Activated CD4-positive, alpha-beta memory T cell treated with anti-CD3 and anti-CD28 coated beads for 36 hours (primary cell): Measurements from ENCODE around the gene ASB16. TPM values are rescaled to one million over a fixed set of nuclear protein-coding genes. Genes with fewer than 3 reads are reported as not detected.
"Not testable (repeated sequence)": the region's sequence is repeated elsewhere in the genome, so short reads cannot be mapped to it uniquely, and the experiment has no call there.

Experiments used
- CTCF ChIA-PET: fragments of 350-600 bp; sonication (Branson Sonifier 250); formaldehyde crosslinking; loops from one replicate; lab custom pipeline; 2021; ENCODE audit warnings: antibody characterized with exemption, inconsistent platforms; lab: Charles Lee
- POLR2A ChIA-PET: fragments of 350-600 bp; sonication (Branson Sonifier 250); formaldehyde crosslinking; loops from one replicate; lab custom pipeline; 2021; ENCODE audit warnings: antibody characterized with exemption; lab: Charles Lee
- DNase-seq: peaks from one replicate; pipeline ENCODE4 v3.0.0-alpha.2; 2020
- H3K27ac Mint-ChIP-seq: one replicate; pipeline ENCODE4 v1.8.0; 2021; ENCODE audit warnings: mixed read lengths
- H3K27me3 Mint-ChIP-seq: one replicate; pipeline ENCODE4 v1.8.0; 2021; ENCODE audit warnings: mixed read lengths
- H3K36me3 Mint-ChIP-seq: one replicate; pipeline ENCODE4 v1.8.0; 2021; ENCODE audit warnings: mixed read lengths
- H3K4me1 Mint-ChIP-seq: one replicate; pipeline ENCODE4 v1.8.0; 2021; ENCODE audit warnings: low read depth, mixed read lengths
- H3K4me3 Mint-ChIP-seq: one replicate; pipeline ENCODE4 v1.8.0; 2021; ENCODE audit warnings: mild to moderate bottlenecking, mixed read lengths
- H3K9me3 Mint-ChIP-seq: one replicate; pipeline ENCODE4 v1.8.0; 2021; ENCODE audit warnings: mixed read lengths
- intact Hi-C: fragments of 100-400 bp; cut with micrococcal nuclease; formaldehyde crosslinking; loops from one replicate; pipeline ENCODE4 v1.15.1; 2023
- total RNA-seq, 2 experiments: library from RNA; stranded (reverse); gene quantifications; one replicate each; pipeline ENCODE4 v1.2.3, GENCODE V29; 2021

The ASB16 gene
- total RNA-seq, 2 experiments from 2014 or later, result 0.19 TPM; not detected in 1

- Mint-ChIP-seq H3K27me3 (no peaks in the 10 kb centered on the region), H3K27ac (no peak overlapping the region), H3K4me1 (peaks cover 10% of the 10 kb centered on the region), H3K9me3 (no peaks in the 10 kb centered on the region), H3K36me3 (no peaks in the 10 kb centered on the region), H3K4me3 (no peak overlapping the region)
- no peak for DNase-seq
- intact Hi-C loops, result no loop called here
- CTCF ChIA-PET, result interaction anchor here (0.8 to 1.4 kb wide), 3 partner anchors 9 to 231 kb away, joined by 3 to 7 read pairs (median 3); partner anchors contain the start of genes FAM171A2 and HDAC5
- POLR2A ChIA-PET, result interaction anchor here (1.0 kb wide), 1 partner anchor 10 kb away, joined by 4 read pairs; no protein-coding TSS in a partner anchor
Measured at GRCh38 chr17:44132275-44132821, 38.2 kb upstream of the ASB16 start.

DNA sequence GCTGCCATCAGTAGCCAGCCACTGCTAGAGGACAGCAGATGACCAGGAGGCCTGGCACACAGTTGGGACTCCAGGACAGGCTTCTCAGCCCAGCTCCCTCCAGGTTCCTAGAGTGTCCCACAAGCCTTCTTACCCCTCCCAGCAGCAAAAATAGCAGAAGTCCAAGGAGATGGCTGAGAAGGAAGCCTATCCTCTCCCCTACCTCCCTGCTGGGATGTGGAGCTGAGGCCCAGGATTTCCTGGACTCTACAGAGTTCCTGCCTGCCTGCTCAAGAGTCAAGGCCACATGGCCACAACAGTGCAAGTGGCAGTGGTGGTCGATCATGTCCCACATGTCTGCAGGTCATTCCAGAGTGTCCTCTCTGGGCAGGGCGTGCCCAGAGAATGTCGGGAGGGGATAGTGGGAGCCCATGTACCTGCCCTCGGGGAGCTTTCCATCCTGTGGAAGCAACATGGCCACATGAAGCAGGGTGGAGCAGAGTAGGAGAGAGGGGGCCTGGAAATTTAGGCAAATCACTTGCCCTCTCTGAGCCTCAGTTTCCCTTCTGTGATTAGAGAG is 36.5 kb upstream of the ASB16 start:
- Mint-ChIP-seq H3K4me1 (peaks cover 26% of the 10 kb centered on the region), H3K36me3 (no peaks in the 10 kb centered on the region), H3K4me3 (no peak overlapping the region), H3K27me3 (peaks cover 2% of the 10 kb centered on the region), H3K27ac (no peak overlapping the region), H3K9me3 (no peaks in the 10 kb centered on the region)
- CTCF ChIA-PET, result interaction anchor here (2.0 kb wide), 1 partner anchor 10 kb away, joined by 8 read pairs; the partner anchor contains the start of gene HDAC5
- intact Hi-C loops, result no loop called here
- no peak for DNase-seq
- POLR2A ChIA-PET, result interaction anchor here (0.9 kb wide), 1 partner anchor 10 kb away, joined by 3 read pairs; no protein-coding TSS in a partner anchor

GRCh38 chr17:44134752-44135568 is 35.5 kb upstream of the ASB16 start:
- Mint-ChIP-seq H3K4me3 (no peak overlapping the region), H3K36me3 (no peaks in the 10 kb centered on the region), H3K27ac (no peak overlapping the region), H3K4me1 (peaks cover 26% of the 10 kb centered on the region), H3K27me3 (peaks cover 2% of the 10 kb centered on the region), H3K9me3 (no peaks in the 10 kb centered on the region)
- ChIA-PET POLR2A (no interaction called here), CTCF (interaction anchor here (0.7 to 2.0 kb wide), 2 partner anchors 11 to 122 kb away, joined by 3 to 8 read pairs; partner anchors contain the start of gene HDAC5)
- no peak for DNase-seq
- intact Hi-C loops, result no loop called here

- Mint-ChIP-seq H3K9me3 (no peaks in the 10 kb centered on the region), H3K27ac (peak overlapping the region; percentile 86), H3K4me1 (peaks cover 25% of the 10 kb centered on the region), H3K27me3 (peaks cover 4% of the 10 kb centered on the region), H3K4me3 (peak overlapping the region; percentile 67), H3K36me3 (no peaks in the 10 kb centered on the region)
- ChIA-PET CTCF (interaction anchor here (0.7 to 1.7 kb wide), 7 partner anchors 12 to 194 kb away, joined by 3 to 7 read pairs (median 4); partner anchors contain the start of genes HDAC5 and UBTF), POLR2A (interaction anchor here (1.1 to 2.2 kb wide), 4 partner anchors 11 to 255 kb away, joined by 4 to 11 read pairs (median 6); partner anchors contain the start of genes HDAC5 and UBTF)
- DNase-seq, result peak; percentile 92
- intact Hi-C loops, result no loop called here
Measured at GRCh38 chr17:44137891-44138709, 32.4 kb upstream of the ASB16 start.

DNA sequence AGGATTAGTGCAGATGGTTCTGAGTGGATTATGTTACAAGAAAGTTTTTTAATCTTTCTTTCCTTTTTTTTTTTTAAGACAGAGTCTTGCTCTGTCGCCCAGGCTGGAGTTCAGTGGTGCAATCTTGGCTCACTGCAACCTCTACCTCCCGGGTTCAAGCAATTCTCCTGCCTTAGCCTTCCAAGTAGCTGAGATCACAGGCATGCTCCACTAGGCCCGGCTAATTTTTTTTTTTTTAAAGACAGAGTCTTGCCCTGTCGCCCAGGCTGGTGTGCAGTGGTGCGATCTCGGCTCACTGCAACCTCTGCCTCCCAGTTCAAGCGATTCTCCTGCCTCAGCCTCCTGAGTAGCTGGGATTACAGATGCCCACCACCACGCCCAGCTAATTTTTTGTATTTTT is 26.6 kb upstream of the ASB16 start:
- H3K9me3 Mint-ChIP-seq, H3K27me3 Mint-ChIP-seq, H3K27ac Mint-ChIP-seq, CTCF ChIA-PET, H3K4me1 Mint-ChIP-seq, intact Hi-C loops, DNase-seq, H3K4me3 Mint-ChIP-seq: not testable (repeated sequence)
- POLR2A ChIA-PET, result interaction anchor here (0.6 to 1.2 kb wide), 2 partner anchors 20 to 66 kb away, joined by 3 to 4 read pairs; partner anchors contain the start of gene HDAC5
- peaks cover 21% of the 10 kb centered on the region for H3K36me3 Mint-ChIP-seq

DNA sequence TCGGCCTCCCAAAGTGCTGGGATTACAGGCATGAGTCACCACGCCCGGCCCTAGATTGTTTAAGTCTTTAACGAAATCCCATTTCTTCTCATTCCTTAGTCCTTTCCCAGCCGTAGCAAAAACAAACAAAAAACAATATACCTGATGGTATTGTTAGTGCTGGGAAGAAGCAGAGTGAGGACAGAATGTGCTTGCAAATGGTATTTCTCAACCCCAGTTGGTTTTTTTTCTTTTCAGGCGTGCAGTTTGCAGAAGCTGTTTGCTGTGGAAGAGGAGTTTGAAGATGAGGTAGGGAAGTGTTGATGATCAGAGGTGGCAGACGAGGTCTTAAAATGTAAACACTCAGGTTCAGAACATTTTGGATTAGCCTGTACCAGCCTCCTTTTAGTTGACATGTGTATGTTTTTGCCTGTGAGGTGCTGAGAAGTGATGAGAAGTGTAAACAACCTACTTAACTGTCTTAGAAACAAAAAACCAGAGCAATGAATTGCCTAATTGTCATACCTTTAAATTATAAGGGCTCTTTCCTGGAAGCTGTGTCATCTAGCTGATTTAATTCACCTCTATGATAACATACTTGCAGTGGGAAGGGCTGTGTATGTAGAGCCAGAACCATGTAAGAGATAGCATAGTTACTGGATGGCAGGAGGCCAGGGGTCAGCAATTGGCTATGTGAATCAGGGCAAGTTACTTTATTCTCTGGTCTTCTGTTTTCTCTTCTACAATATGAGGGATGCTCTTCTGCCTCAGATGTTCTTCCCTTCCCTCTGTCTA is 25.4 kb upstream of the ASB16 start:
- Mint-ChIP-seq H3K27me3 (peaks cover 2% of the 10 kb centered on the region), H3K27ac (no peak overlapping the region), H3K9me3 (no peaks in the 10 kb centered on the region), H3K4me3 (no peak overlapping the region), H3K36me3 (peaks cover 25% of the 10 kb centered on the region), H3K4me1 (peaks cover 8% of the 10 kb centered on the region)
- intact Hi-C loops, result no loop called here
- DNase-seq, result no peak
- ChIA-PET CTCF (interaction anchor here (0.9 to 3.8 kb wide), 3 partner anchors 11 to 65 kb away, joined by 3 to 10 read pairs (median 5); no protein-coding TSS in a partner anchor), POLR2A (no interaction called here)

- ChIA-PET CTCF (interaction anchor here (1.1 to 3.8 kb wide), 4 partner anchors 9 to 208 kb away, joined by 3 to 10 read pairs (median 6); no protein-coding TSS in a partner anchor), POLR2A (no interaction called here)
- Mint-ChIP-seq H3K27ac (no peak overlapping the region), H3K27me3 (no peaks in the 10 kb centered on the region), H3K4me3 (no peak overlapping the region), H3K4me1 (peaks cover 2% of the 10 kb centered on the region), H3K36me3 (peaks cover 27% of the 10 kb centered on the region), H3K9me3 (no peaks in the 10 kb centered on the region)
- no peak for DNase-seq
- intact Hi-C loops, result no loop called here
Measured at GRCh38 chr17:44146375-44147346, 23.8 kb upstream of the ASB16 start.

DNA sequence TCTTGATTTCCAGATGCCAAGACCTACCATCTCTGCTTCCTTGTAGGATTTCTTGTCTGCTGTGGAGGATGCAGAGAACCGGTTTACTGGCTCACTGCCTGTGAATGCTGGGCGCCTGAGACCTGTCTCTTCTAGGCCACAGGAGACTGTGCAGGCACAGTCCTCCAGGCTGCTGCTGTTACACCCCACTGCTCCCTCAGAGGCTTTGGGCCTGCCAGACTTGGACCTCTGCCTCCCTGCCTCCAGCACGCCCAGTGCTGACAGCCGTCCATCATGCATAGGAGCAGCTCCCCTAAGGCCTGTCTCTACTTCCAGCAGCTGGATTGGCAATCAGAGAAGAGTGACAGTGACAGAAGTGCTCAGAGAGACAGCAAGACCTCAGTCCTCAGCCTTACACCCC is 22.7 kb upstream of the ASB16 start:
- intact Hi-C loops, result no loop called here
- Mint-ChIP-seq H3K4me3 (no peak overlapping the region), H3K4me1 (no peaks in the 10 kb centered on the region), H3K27ac (no peak overlapping the region), H3K27me3 (no peaks in the 10 kb centered on the region), H3K36me3 (peaks cover 29% of the 10 kb centered on the region), H3K9me3 (no peaks in the 10 kb centered on the region)
- no peak for DNase-seq
- ChIA-PET POLR2A (no interaction called here), CTCF (interaction anchor here (3.8 kb wide), 1 partner anchor 62 kb away, joined by 10 read pairs; no protein-coding TSS in a partner anchor)

- H3K36me3 Mint-ChIP-seq, result peaks cover 31% of the 10 kb centered on the region
- intact Hi-C loops, DNase-seq, H3K9me3 Mint-ChIP-seq, H3K27me3 Mint-ChIP-seq, H3K4me1 Mint-ChIP-seq, H3K27ac Mint-ChIP-seq, H3K4me3 Mint-ChIP-seq: not testable (repeated sequence)
- ChIA-PET CTCF (interaction anchor here (0.7 to 3.8 kb wide), 4 partner anchors 19 to 61 kb away, joined by 3 to 10 read pairs (median 4); partner anchors contain the start of gene HDAC5), POLR2A (interaction anchor here (0.7 kb wide), 1 partner anchor 41 kb away, joined by 3 read pairs; no protein-coding TSS in a partner anchor)
Measured at GRCh38 chr17:44149066-44149465, 21.4 kb upstream of the ASB16 start.
